Smooth muscle cell (in vitro differentiated cells): Measurements from ENCODE around the gene ZNF154. TPM values are rescaled to one million over a fixed set of nuclear protein-coding genes. Genes with fewer than 3 reads are reported as not detected.

Source experiments
- DNase-seq: peaks from one replicate; lab custom pipeline; 2025; ENCODE audit not compliant: unreplicated experiment; lab: John Stamatoyannopoulos, UW
- H2AFZ ChIP-seq: fragments of 200-600 bp; sonication (generic); 2 replicates; pipeline ENCODE4 v1.6.0; 2016; ENCODE audit warnings: antibody characterized with exemption, low read depth, mild to moderate bottlenecking
- H3F3A ChIP-seq: fragments of 200-600 bp; sonication (generic); 2 replicates; pipeline ENCODE4 v1.6.0; 2017; ENCODE audit warnings: antibody characterized with exemption, low read depth
- H3K27ac ChIP-seq: fragments of 200-600 bp; sonication (generic); 2 replicates; pipeline ENCODE4 v1.5.1; 2016; ENCODE audit warnings: low read depth, mild to moderate bottlenecking
- H3K27me3 ChIP-seq: fragments of 200-600 bp; sonication (generic); 2 replicates; pipeline ENCODE4 v1.6.1; 2016; ENCODE audit warnings: low read depth, mild to moderate bottlenecking
- H3K36me3 ChIP-seq: fragments of 200-600 bp; sonication (generic); 2 replicates; pipeline ENCODE4 v1.5.1; 2016; ENCODE audit warnings: low read depth
- H3K4me1 ChIP-seq: fragments of 200-600 bp; sonication (generic); 2 replicates; pipeline ENCODE4 v1.5.1; 2016; ENCODE audit warnings: low read depth
- H3K4me2 ChIP-seq: fragments of 200-600 bp; sonication (generic); 2 replicates; pipeline ENCODE4 v1.6.0; 2016; ENCODE audit warnings: mild to moderate bottlenecking
- H3K4me3 ChIP-seq: fragments of 200-600 bp; sonication (generic); 2 replicates; pipeline ENCODE4 v1.5.1; 2016; ENCODE audit warnings: mild to moderate bottlenecking
- H3K79me2 ChIP-seq: fragments of 200-600 bp; sonication (generic); 2 replicates; pipeline ENCODE4 v1.6.0; 2016; ENCODE audit warnings: low read depth, mild to moderate bottlenecking
- H3K9ac ChIP-seq: fragments of 200-600 bp; sonication (generic); 2 replicates; pipeline ENCODE4 v1.6.0; 2016; ENCODE audit warnings: low read depth
- H3K9me3 ChIP-seq: fragments of 200-600 bp; sonication (generic); replicated peaks from 2 replicates; pipeline ENCODE4 v1.5.1; 2016; ENCODE audit warnings: low read depth
- H4K20me1 ChIP-seq: fragments of 200-600 bp; sonication (generic); 2 replicates; pipeline ENCODE4 v1.6.0; 2016; ENCODE audit warnings: low read depth
- WGBS: methylation state at CpG from one replicate; pipeline ENCODE4 v1.1.7; 2016; ENCODE audit warnings: low lambda C conversion rate; 5-methylcytosine and 5-hydroxymethylcytosine counted together
- polyA plus RNA-seq: library from polyadenylated mRNA; unstranded; fragments of >200 nt; fragmentation: Nextera tagmentation; extraction: Ambion mirVana; gene quantifications from 2 replicates; pipeline ENCODE4 v1.2.1, GENCODE V29; 2016
- total RNA-seq: library from RNA; depleted of rRNA; stranded (reverse); fragments of >200 nt; gene quantifications from 2 replicates; pipeline ENCODE4 v1.2.3, GENCODE V29; 2014
- TF ChIP-seq, protein P1 (sequence below): fragments of 200-600 bp; sonication (generic); IDR thresholded peaks from 2 replicates; pipeline ENCODE4 v1.5.1; 2017; ENCODE audit warnings: borderline replicate concordance, mild to moderate bottlenecking, antibody characterized with exemption; ENCODE audit not compliant: insufficient read depth, poor library complexity, severe bottlenecking

Gene ZNF154
- total and polyA plus RNA-seq, 2 experiments from 2014 or later: 3.3 to 9.6 TPM

DNA sequence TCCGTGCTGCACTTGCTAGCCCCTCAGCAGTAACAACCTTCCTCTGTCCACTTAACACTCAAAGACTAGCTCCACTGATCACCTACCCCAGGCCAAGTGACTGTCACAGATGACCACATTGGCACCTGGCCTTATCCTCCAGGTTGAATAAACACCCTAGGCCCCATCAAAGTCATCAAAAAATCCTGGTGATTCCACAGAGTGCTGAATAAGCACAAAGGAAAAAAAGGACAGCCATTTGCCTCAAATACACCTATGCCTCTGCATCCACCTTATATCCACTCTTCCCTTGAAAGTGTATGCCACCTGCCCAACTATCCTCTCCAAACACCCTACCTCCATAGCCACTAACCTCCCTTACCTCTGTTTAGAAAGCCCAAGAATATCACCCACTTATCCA is 2.7 kb downstream of the ZNF154 start:
- H3K79me2 ChIP-seq: peaks cover 54% of the 10 kb centered on the region

DNA sequence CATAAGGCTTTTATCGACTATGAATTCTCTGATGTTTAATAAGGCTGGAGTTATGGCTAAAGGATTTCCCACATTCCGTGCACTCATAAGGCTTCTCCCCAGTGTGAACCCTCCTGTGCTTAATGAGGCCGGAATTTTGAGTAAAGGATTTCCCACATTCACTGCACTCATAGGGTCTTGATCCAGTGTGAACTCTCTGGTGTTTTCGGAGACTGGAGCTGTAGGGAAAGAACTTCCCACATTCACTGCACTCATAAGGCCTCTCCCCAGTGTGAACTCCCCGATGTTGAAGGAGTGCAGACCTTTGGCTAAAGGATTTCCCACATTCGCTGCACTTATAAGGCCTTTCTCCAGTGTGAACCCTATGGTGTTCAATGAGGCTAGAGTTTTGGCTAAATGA is 7.4 kb downstream of the ZNF154 start:
- Histone ChIP-seq H3K79me2 (peaks cover 42% of the 10 kb centered on the region), H3K9me3 (peaks cover 8% of the 10 kb centered on the region), H3K4me3 (no peak overlapping the region), H2AFZ (no peak overlapping the region), H3K4me1 (no peaks in the 10 kb centered on the region), H3K9ac (no peak overlapping the region), H3K27ac (no peak overlapping the region), H3K4me2 (no peak overlapping the region), H4K20me1 (peaks cover 12% of the 10 kb centered on the region), H3K36me3 (peaks cover 44% of the 10 kb centered on the region), H3F3A (peaks cover 3% of the 10 kb centered on the region), H3K27me3 (no peaks in the 10 kb centered on the region)
- TF ChIP-seq, protein P1, sequence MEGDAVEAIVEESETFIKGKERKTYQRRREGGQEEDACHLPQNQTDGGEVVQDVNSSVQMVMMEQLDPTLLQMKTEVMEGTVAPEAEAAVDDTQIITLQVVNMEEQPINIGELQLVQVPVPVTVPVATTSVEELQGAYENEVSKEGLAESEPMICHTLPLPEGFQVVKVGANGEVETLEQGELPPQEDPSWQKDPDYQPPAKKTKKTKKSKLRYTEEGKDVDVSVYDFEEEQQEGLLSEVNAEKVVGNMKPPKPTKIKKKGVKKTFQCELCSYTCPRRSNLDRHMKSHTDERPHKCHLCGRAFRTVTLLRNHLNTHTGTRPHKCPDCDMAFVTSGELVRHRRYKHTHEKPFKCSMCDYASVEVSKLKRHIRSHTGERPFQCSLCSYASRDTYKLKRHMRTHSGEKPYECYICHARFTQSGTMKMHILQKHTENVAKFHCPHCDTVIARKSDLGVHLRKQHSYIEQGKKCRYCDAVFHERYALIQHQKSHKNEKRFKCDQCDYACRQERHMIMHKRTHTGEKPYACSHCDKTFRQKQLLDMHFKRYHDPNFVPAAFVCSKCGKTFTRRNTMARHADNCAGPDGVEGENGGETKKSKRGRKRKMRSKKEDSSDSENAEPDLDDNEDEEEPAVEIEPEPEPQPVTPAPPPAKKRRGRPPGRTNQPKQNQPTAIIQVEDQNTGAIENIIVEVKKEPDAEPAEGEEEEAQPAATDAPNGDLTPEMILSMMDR: no peak
- 98% methylated on average over 6 of the region's 6 CpGs for WGBS
- DNase-seq: no peak

More for the DNA sequence above, 2.7 kb downstream of the ZNF154 start:
- peak overlapping the region; percentile 91 for H3K4me2 ChIP-seq
- H3K27me3 ChIP-seq: no peaks in the 10 kb centered on the region
- no peak overlapping the region for H2AFZ ChIP-seq
- H3K27ac ChIP-seq: no peak overlapping the region
- H3K9ac ChIP-seq: no peak overlapping the region
- no peak overlapping the region for H3K4me3 ChIP-seq
- peaks cover 4% of the 10 kb centered on the region for H3K9me3 ChIP-seq
- 100% methylated on average over 1 of the region's 1 CpG for WGBS
- DNase-seq: no peak
- H4K20me1 ChIP-seq: peaks cover 13% of the 10 kb centered on the region
- peaks cover 20% of the 10 kb centered on the region for H3K36me3 ChIP-seq
- no peaks in the 10 kb centered on the region for H3F3A ChIP-seq
- TF ChIP-seq, protein P1: no peak
- peaks cover 6% of the 10 kb centered on the region for H3K4me1 ChIP-seq

DNA sequence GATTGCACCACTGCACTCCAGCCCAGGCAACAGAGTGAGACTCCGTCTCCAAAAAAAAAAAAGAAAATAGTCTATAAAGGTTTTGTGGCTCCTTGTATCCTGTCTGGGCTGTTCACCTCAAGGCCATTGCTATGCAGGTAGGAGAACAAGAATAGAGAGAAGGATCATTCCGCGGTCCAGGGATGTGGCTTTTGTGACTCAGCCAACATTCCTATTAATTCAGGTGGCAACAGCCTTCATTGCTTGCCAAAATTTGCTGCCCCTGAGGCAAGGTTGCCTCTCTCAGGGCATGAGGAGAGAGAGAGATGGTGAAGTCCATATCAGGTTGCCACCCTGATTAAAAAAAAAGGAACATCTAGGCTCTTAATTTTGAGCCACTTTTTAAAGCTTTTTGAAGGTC is 19.3 kb downstream of the ZNF154 start:
- Histone ChIP-seq H3K9ac (no peak overlapping the region), H3K27me3 (no peaks in the 10 kb centered on the region), H3K4me2 (no peak overlapping the region), H3F3A (peaks cover 6% of the 10 kb centered on the region), H3K79me2 (peaks cover 50% of the 10 kb centered on the region), H3K27ac (no peak overlapping the region), H2AFZ (no peak overlapping the region), H3K4me3 (no peak overlapping the region), H4K20me1 (no peaks in the 10 kb centered on the region), H3K36me3 (peaks cover 28% of the 10 kb centered on the region), H3K4me1 (no peaks in the 10 kb centered on the region), H3K9me3 (peaks cover 27% of the 10 kb centered on the region)
- WGBS: 82% methylated on average over 3 of the region's 3 CpGs
- no peak for DNase-seq
- TF ChIP-seq, protein P1: no peak

DNA sequence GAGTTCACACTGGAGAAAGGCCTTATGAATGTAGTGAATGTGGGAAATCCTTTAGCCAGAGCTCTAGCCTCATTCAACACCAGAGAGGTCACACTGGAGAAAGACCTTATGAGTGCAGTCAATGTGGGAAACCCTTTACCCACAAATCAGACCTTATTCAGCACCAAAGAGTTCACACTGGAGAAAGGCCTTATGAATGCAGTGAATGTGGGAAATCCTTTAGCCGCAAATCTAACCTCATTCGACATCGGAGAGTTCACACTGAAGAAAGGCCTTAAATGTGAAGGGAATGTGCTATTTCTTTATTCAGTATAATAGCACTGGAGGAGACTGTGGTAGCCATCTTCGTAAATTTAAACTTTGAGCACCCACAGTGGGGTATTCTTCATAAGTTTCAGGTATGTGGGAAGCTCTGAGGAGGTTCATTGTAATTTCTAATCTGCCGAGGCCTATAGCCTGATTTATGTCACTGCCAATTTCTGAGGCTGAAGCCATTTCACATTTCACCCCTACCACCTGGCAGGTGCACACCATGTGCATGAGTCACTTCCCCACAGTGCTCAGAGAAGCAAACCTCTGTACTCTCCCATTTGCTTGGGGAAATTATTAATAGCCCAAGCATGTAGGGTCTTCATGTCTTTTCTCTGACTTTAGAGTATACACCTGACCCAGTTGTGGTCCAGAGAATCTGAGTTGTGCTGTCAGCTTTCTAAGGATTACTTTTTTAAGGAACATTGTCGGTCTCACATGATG is 20.8 kb downstream of the ZNF154 start:
- H3K79me2 ChIP-seq: peaks cover 64% of the 10 kb centered on the region
- no peaks in the 10 kb centered on the region for H4K20me1 ChIP-seq
- no peak overlapping the region for H2AFZ ChIP-seq
- no peak overlapping the region for H3K4me2 ChIP-seq
- no peaks in the 10 kb centered on the region for H3K27me3 ChIP-seq
- no peak overlapping the region for H3K9ac ChIP-seq
- no peaks in the 10 kb centered on the region for H3F3A ChIP-seq
- no peak overlapping the region for H3K27ac ChIP-seq
- H3K4me1 ChIP-seq: peaks cover under 1% of the 10 kb centered on the region
- WGBS: 96% methylated on average over 6 of the region's 6 CpGs
- H3K36me3 ChIP-seq: peaks cover 28% of the 10 kb centered on the region
- H3K4me3 ChIP-seq: no peak overlapping the region
- no peak for DNase-seq
- peaks cover 27% of the 10 kb centered on the region for H3K9me3 ChIP-seq
- TF ChIP-seq, protein P1: no peak
